A549 treated with AZD2906 at 1 μM for 4 hours (cell line): Measurements from ENCODE around the gene PRR23A. TPM values are rescaled to one million over a fixed set of nuclear protein-coding genes. Genes with fewer than 3 reads are reported as not detected.

Experiments used
- total RNA-seq: library from RNA; stranded (reverse); fragments of 200-300 nt; extraction: Qiagen RNA extraction; gene quantifications from 5 replicates; pipeline ENCODE4 v1.2.3, GENCODE V29; 2022

Gene PRR23A
- total RNA-seq = not detected in 5 replicates

DNA sequence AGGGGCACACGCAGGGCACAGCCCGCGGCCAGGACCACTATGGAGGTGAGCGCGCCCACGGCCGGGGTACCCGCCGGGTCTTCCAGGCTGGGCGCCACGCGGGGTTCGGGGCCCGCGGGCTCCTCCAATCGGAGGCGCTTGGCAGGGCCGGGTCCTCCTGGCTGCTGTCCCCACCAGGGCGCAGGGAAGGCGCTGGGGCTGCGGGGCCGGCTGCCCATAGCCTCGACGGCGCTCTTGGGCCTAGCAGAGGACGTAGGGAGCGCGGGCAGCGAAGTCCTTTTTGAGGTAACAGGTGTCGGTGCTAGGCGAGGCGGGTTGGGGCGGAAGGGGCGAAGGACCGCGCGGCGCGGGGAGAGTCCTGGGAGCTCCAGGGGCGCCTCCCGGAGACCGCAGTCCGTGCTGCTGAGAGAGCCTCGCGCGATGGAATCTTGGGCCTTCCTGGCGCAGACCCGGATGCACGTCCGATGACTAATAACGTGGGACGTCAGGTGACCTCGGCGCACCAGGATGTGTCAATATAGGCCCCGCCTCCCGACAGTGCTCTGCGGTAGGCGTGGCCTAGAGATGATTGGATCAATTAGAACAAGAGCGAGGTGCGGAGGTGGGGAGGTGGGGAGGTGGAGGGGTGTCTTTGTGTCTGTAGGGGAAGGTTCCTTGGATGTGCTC lies at the start of gene PRR23A:
Gene PRR23A (minus strand): TSS at position 218 of the 666 bp plus-strand sequence. CDS start 0 bp downstream, at position 218.

DNA sequence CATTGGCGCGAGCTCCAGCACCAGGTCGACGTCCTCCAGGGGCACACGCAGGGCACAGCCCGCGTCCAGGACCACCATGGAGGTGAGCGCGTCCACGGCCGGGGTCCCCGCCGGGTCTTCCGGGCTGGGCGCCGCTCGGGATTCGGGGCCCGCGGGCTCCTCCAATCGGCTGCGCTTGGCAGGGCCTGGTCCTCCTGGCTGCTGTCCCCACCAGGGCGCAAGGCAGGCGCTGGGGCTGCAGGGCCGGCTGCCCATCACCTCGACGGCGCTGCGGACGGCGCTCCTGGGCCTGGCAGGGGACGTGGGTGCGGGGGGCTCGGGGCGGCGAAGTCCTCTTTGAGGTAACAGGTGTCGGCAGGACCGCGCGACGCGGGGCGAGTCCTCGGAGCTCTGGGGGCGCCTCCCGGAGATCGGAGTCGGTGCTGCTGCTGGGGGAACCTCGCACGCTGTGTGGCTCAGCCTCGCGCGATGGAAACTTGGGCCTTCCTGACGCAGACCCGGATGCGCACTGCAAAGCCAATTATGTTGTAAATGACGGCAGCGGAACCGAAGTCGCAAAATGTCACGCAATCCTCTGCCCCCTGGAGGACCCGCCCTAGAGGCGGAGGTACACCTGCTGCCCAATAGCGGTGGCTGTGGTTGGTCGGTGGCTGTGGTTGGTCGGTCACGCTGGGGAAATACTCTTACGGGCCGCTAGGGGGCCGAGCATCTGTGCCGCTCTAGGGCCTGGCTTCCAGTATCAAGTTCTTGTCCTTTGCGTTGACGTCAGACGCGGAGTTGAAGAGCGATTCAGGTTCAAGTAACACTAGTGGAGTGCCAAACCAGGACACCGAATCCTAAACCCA lies 38.5 kb upstream of the PRR23A start, which contains the start of gene PRR23C:
Gene PRR23C (minus strand): TSS at position 527 of the 845 bp plus-strand sequence. CDS start 272 bp downstream, at position 255.

DNA sequence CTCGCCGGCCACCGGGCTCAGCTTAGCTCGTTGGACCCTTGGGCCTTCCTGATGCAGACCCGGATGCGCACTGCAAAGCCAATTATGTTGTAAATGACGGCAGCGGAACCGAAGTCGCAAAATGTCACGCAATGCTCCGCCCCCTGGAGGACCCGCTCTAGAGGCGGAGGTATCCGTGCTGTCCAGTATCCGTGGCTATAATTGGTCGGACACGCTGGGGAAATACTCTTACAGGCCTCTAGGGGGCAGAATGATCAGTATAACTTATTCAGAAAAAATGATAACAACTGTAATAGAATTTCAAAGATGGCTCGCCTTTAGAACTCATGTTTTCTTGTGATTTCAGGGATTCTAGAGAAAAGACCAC lies 14.8 kb upstream of the PRR23A start, which contains the start of gene PRR23B:
Gene PRR23B (minus strand): TSS at position 59 of the 367 bp plus-strand sequence. CDS start 265 bp downstream, outside the sequence.

Other genes starting within 250 kb of the PRR23A start
- gene PIK3CB, start 171.3 kb downstream of the PRR23A start, total RNA-seq = 14.7 to 22.0 TPM (median 16.6 TPM) in 5 replicates
- gene FOXL2, start 59.1 kb downstream of the PRR23A start, total RNA-seq = 3.0 to 4.6 TPM (median 4.5 TPM) in 5 replicates
- 0.68 to 1.1 TPM (median 0.95 TPM) in 5 replicates for gene FOXL2NB, start 59.1 kb downstream of the PRR23A start, total RNA-seq
- gene PRR23B, start 14.7 kb upstream of the PRR23A start, total RNA-seq = not detected in 5 replicates
- gene PRR23C, start 38.6 kb upstream of the PRR23A start, total RNA-seq = not detected in 5 replicates